AML-193 (cell line): ENCODE measurements around the gene SH3BGRL2.

ENCODE experiments used
- DNase-seq, 2 experiments: peaks; one replicate each; lab custom pipeline; 2025; lab: John Stamatoyannopoulos, UW

The SH3BGRL2 gene

DNA sequence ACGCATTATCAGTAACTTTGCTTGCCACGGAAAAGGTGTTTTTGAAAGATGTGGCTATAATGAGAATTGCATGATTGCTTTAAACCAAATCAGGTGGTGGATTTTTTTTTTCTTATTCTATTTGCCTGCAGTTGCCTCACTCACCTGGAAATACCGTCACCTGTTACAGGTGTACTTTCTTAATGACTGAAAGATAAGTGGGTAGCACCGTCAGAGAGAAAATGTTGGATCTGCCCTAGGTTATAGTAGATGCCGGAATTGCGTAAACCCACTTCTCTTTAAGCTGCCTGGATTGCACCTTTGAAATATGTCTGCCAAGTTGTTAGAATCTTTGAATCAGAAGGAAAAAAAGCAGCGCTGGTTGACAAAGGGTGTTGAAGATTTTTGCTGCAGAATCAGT lies 68.5 kb downstream of the SH3BGRL2 start:
- no peak for DNase-seq

DNA sequence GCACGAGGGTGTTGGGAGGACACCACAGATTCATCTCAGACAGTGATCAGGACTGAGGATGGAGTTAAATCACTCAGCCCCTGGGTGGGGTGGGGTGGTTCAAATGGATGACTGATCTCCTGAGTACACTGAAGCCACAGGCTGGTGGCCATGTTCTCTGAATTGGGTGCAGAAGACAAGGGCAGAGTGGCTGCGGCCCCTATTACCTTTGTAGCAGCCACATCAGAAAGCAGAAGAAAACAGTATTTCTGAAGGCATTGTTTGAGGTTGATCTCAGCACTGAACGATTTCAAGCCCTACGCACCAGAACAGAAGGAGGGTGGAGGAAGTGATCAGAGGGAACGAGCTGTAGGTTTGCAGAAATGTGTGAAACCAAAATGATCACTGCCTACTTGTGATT lies 71.6 kb downstream of the SH3BGRL2 start:
- no peak for DNase-seq

DNA sequence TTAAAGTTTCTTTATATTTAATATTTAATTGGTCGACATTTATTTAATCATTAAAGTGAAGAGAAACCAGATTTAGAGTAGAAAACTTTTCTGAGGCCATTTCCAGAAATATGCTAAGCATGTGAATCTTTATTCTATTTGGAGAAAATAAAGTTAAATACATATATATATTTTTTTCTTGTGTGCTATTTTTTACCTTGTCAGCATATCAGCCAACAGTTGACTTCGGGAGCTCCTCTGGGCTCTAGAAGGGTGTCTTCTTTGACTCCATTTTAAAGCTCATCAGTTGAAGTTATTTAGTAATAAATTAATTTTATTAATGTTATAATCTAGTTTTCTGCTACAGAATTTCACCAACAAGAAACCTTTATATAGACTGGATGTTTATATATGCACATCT lies 73.1 kb downstream of the SH3BGRL2 start:
- no peak for DNase-seq

DNA sequence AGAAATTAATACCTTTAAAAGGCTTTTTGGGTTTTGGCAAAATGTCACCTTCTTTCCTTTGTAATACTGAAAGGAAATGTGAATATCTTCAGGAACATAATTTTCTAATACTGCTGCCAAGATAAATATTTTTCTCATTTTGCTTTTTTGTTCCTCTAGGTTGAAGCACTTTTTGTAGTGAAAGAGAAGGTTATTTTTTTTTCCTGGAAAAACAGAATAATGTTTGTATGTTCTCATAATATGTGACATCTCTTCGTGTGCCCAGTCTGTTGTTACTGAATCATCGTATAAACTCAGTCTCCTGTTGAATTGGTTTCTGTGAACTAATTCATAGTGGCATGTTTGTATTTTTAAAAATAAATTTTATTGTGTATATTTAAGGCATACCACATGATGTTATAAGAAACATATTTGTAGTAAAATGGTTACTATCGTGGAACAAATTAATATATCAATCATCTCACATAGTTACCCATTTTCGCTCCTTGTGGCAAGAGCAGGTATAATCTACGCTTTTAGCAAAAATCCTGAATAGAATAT lies 74.4 kb downstream of the SH3BGRL2 start:
- DNase-seq, result no peak

DNA sequence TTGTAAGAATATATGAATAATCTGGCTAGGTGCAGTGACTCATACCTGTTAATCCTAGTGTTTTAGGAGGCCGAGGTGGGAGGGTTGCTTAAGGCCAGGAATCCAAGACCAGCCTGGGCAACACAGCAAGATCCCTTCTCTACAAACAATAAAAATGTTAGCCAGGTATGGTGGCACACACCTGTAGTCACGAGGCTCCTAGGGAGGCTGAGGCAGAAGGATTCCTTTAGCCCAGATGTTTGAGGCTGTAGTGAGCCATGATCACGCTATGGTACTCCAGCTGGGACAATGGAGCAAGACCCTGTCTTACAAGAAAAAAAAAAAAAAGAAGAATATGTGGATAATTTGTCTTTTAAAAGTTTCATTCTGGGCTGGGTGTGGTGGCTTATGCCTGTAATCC lies 75.4 kb downstream of the SH3BGRL2 start:
- no peak for DNase-seq

DNA sequence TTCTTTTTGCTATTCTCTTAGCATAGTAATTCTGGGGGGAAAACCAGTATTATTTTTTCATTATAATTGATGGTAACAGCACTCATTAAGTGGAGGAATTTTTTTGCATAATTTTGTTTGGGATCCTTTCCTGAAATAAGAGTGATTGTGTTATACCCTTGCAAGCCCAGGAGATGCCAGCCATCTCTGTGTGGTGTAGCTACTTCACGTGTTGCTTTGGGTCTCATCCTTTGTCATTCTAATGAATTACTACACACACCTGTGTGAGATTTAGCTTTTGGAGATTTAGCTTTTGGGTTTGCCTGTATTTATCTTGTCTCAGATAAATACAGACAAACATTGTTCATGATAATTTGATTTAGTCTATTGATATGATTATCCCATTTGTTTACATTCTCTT lies 76.5 kb downstream of the SH3BGRL2 start:
- no peak for DNase-seq

DNA sequence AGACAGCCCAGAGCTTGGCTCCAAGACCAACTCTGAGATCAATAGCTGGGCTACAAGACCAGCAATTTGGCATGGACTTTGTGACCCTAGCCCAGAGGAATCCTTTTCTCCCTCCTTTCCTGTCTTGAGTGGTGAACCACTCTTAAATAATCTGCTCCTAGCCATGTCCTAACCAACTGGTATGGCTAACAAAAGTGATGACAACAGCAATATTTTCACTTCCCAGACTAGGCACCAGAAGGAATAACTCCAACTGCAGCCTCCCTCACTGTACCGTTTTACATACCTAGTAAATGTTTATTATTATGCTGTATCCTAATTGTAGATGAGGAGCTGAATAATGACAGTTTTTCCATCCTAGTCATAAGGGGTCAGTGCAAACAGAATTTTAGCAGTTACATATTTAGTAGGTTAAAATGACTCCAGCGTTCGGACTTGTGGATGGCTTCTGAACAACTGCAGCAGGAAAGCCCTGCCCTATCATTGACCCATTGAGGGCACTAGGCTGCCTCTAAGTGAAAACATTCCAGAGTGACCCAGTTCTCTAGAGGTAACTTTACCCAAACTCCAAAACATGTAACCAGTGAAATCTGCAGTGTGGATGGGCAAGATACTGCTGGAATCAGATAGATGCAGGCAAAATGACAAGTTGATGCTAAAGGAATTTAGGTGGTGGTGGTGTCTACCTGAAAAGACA lies 77.1 kb downstream of the SH3BGRL2 start:
- DNase-seq, result no peak

DNA sequence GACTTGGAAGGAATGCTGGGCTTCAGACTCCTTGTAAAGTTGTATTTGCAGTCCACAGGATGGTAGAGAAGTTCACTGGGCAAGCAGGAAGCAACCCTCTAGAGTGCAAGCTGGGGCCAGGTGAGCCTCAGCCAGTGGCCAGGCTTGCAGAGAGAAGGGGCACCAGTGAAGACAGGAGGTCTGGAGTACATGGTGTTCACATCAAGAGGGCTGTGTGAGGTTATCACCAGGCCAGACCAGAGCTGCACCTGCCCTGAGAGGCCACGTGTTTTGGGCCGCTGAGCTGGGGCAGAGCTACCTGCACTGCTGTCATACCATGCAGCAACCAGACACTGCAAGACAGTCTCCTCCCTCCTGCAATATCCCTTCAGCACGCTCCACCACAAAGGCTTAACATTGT lies 79.0 kb downstream of the SH3BGRL2 start:
- DNase-seq, result no peak

DNA sequence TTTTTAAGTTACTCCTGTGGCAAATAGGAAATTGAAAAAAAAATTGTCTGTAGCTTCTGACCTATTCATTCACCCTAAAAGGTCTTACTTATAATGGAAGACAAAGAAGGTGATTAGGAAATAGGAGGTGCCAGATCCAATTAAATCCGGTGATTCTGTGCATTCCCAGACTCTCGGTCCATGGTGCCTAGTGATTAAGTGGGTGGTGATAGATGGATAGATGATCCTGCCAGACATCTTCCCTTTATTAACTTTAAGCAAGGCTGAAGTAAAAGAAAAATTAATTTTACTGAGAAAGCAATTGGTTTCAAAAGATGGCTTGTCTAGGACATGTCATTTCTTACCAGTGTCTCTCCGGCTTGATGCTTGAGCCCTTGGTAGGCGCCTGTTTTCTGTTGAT lies 80.0 kb downstream of the SH3BGRL2 start:
- no peak for DNase-seq

DNA sequence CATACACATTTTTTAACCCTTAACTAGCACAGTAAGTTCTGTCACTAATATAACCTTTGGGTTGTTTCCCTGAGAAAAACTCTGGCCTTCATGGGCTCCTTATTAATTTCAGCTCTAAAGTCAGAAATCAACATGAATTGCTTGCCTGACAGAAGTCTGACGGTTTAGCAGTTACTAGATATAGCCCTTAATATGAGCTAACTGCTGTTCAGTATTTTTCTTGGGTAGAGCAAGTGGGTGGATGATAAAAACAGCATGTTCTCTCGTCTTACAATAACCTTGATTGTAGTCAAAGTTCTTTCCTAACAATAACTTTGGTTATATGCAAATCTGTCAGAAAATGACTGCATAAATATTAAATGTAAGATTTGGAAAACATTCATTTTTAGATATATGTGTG lies 81.0 kb downstream of the SH3BGRL2 start:
- no peak for DNase-seq

DNA sequence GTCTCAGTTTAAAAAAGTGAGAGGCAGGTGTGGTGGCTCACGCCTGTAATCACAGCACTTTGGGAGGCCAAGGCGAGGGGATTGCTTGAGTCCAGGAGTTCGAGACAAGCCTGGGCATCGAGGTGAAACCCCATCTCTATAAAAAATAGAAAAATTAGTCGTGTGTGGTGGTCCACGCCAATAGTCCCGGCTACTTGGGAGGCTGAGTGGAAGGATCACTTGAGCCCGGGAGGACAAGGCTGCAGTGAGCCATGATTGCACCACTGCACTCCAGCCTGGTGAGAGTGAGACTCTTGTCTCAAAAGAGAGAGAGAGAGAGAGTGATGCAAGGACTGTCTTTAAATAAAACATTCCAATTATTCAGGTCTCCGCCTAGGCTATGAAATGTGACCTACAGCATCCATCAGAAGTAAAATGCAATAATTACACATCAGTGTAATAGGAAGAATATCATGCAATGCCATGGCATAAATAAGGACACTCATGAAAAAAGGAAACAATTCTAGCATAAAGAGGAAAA lies 81.5 kb downstream of the SH3BGRL2 start:
- DNase-seq, result no peak

DNA sequence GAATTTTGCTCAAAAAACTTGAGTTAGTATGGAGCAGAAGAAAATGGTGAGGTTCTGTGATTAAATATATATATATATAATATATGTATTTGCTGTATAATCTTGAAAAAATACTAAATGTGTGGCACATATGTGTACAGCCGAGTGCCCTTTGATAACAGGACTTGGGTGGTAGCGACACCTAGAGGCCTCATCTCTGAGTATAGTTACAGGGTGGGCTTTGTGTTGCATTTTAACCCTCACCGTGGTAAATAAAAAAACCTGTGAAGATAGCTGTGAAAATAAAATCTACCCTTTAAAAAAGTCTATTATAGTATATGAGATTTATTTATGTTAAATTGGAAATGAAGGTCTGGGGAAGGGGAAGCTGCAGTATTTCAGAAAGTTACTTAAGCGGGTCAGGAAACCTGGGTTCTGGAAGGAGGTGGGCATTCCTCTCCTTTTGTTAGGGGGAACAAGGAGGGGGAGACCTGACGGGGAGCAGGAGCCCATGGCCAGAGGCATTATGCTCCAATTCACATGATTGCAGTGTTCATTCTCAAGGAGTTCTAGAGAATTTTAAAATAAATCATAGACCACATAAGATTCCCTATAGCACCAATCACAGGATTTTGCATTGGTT lies 82.7 kb downstream of the SH3BGRL2 start:
- DNase-seq, result peak; percentile 28 to 56

DNA sequence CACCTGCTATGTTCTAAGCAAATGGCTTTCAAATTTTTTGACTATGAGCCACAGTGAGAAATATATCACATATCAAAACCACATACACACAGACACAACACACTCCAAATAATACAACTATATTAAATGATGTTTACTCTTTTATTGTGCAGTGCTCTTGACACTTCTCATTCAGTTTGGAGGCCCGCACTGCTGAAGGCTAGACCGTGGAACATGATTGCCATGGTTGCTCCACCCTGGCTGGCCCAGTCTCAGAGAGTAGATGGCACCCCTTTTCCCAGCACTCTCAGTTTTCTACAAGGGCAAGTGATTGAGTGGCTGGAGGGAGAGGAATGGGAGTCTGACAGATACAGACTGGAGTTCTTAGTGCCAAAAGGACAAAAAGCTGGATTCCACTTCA lies 86.9 kb downstream of the SH3BGRL2 start:
- no peak for DNase-seq

DNA sequence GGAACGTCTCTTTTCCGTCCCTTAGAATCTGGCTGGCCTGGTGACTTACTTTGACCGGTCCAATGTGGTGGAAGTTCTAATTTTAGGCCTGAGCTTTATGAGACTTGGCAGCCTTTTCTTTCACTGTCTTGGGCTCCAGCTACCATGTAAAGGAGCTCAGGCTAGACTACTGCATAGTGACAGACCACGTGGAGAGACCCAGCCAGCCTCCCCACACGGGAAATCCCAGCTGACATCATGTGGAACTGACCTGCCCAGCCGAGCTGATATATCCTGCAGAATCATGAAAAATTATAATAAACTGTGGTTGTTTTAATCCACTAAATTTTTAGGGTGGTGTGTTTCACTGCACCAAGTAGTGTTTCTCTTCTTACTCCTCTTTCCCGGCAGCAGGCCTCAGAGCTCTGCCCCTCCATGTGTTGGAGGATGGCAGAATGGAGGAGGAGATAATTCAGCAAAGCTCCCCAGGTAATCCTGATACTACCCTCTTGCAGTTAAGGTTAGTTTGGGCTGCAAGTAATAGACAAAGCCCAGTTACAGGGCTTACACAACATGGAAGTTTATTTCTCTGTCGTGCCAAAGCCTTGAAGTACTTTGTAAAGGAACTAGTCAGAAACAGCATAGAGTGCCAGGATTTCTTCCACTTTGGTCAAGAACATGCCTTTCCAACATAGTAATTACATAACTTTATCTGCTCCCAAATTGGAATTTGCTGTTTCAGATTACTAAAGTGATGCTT lies 87.5 kb downstream of the SH3BGRL2 start:
- DNase-seq, result no peak

DNA sequence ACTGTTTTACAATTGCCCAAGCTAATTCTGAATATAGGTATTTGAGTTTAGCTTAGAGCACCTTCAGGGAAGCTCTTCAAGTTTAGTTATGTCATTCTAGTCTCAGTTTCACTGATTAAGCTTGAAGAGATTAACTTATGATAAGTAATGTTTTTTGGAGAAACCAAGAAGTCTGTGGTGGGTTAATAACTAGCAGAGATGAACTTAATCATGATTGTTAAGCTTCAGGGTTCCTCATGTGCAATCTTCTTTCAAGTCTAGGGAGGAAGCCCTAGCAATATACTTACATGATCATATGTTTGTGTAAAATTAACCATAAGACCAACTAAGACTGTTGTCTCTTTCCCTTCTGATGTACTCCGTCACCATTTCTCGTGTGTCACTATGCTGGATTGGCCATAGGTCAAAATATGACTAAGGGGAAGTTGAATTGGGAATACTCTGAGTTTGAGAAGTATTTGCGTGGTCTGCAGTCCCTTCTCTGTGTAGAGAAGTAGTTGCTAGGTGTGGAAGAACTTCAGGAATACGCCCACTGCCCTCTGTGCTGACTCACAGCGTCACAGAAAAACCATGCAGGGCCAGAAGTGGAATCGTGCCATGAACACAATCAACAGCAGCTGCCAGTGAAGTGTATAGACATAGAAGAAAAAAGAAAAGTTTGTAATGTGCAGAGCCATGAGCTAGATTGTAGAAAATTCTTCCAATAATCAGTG lies 88.3 kb downstream of the SH3BGRL2 start:
- DNase-seq, result no peak

DNA sequence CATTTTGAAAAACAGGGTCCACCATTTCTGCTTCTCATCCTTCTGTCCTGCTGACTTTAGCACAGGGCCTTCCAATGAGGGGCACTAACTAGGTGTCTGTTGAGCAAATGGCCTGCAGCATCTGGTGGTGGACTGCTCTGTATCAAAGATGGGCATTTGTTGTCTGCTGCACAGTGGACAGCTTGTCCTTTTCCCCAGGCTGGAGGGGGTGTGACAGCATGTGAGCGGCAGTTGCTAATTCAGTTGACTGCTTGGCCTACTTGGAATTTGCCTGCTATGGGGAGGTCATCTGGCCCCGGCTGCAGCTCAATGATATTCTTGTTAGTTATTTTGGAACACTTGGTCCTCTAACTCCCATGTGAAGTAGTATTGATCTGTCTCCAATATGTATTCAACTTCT lies 93.7 kb downstream of the SH3BGRL2 start:
- DNase-seq, result no peak

DNA sequence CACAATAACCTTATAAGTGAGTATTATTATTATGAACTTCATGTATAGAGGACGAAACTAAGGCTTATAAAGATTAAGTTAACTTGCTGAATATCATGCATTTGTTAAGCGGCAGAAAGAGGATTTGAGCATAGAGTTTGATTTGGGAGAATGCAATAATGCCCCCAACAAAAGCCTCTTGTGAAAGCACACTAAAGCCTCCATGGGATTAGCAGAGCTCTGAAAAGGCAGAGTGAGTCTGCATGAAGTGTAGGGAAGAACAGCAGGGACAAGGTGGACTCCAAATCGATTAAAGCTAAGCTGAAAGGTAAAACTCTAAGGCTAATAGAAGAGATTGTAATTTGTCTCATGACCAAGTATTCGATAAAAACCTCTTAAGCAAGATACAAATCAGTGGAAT lies 100.3 kb downstream of the SH3BGRL2 start:
- no peak for DNase-seq

DNA sequence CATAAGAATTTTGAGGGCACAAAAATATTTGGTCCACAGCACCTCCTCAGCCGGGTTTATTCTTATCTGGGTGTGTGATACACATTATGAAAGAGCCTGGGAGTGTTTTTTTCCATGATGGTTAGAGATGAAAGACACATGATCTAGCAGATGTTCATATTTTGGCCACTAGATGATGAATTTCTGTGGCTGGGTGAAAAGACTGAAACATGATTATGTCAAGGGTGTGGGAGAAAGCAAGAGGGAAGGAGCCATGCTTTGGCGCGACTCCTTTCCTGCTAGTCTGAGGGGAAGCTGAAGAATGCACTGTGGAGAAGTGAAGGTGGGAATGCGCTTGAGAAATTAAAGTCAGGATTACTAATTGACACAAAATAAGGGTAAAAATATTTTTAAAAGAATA lies 102.3 kb downstream of the SH3BGRL2 start:
- no peak for DNase-seq

DNA sequence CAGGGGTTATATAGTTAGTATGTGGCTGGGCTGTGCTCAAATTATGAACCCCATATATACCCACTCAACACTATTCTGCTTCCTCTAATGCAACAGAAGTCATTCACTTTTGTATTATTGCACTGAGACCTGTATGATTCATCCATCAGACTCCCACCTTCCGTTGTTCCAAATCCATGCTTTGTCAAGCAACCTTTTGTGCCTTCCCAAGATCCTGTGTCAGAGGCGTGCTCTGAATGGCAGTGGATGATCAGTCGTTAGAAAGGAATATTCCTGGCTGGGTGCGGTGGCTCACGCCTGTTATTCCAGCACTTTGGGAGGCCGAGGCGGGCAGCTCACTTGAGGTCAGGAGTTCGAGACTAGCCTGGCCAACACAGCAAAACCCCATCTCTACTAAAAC lies 103.2 kb downstream of the SH3BGRL2 start:
- no peak for DNase-seq

DNA sequence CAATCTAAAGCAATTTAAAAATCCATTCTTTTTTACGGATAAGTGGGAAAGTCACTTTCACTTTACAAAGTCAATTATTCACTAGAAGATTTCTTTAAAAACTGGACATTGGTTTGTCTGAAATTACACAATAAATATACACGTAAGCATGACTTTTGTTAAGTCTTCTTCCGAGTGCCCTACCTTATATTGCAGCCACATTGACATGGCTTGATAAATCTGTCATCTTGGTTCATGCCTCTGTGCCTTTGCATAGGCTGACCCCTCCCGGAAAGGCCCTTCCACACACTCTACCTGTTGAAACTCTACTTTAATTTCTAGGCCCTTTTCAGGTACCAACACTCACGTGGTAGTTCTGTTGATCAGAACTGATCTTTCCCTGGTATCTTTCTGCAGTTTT lies 104.1 kb downstream of the SH3BGRL2 start:
- DNase-seq, result no peak

DNA sequence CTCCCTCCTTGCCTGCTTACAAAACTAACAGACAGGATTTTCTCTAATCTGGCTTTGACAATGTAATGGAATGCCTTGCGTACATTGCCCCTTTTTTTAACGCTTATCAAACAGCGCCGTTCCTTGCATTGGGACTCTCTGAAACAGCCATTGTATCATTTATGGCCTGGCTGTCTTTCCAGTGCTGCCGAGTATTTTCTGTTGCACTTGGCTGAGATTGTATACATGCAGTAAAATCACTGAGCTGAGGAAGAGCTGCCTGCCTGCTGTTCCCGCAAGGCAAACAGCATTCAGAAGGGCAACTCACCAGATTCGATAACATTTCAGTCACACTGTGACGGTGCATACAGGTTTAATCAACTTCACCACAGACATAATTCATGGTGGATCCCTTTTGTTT lies 106.0 kb downstream of the SH3BGRL2 start:
- DNase-seq, result no peak

DNA sequence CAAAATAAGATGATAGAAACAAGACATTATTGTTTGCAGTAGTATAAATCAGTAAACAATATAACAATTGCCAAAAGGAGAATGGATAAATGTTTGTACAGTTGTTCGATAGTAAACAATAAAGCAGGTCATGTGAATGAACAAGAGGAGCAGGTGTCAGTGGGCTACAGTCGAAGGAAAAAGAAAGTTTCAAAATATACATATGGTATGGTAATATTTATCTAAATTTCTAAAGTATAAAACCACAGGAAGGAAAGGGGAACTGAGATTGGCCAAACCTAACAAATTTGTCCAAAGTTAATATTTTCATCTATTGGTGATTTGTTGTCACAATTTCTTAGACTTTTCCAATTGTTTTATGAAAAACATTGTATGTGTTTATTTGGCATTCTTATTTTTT lies 110.9 kb downstream of the SH3BGRL2 start:
- no peak for DNase-seq
